ENCODE measurements around the gene NFIL3.
"Not testable (repeated sequence)": the region's sequence is repeated elsewhere in the genome, so short reads cannot be mapped to it uniquely, and the experiment has no call there.

The NFIL3 gene

DNA sequence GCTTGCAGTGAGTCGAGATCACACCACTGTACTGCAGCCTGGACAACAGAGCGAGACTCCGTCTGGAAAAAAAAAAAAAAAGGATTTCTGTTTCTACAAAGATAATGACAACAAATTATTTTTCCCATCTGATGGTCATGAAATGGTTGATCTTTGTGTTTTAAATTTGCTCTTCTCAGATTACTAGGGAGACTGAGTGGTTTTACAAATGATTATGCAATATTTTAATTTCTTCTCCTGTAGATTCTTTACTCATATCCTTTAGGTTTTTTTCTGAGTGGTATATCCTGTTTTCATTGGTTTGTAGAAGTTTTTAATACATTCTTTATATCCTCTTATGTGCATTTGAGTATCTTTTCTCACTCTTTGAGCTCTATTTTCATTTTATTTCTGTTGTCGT is 41.3 kb downstream of the NFIL3 start:
- no peak overlapping the region for H3K4me3 ChIP-seq (ENCODE audit: low read length)
- TF ChIP-seq, protein P1, sequence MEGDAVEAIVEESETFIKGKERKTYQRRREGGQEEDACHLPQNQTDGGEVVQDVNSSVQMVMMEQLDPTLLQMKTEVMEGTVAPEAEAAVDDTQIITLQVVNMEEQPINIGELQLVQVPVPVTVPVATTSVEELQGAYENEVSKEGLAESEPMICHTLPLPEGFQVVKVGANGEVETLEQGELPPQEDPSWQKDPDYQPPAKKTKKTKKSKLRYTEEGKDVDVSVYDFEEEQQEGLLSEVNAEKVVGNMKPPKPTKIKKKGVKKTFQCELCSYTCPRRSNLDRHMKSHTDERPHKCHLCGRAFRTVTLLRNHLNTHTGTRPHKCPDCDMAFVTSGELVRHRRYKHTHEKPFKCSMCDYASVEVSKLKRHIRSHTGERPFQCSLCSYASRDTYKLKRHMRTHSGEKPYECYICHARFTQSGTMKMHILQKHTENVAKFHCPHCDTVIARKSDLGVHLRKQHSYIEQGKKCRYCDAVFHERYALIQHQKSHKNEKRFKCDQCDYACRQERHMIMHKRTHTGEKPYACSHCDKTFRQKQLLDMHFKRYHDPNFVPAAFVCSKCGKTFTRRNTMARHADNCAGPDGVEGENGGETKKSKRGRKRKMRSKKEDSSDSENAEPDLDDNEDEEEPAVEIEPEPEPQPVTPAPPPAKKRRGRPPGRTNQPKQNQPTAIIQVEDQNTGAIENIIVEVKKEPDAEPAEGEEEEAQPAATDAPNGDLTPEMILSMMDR (conservative IDR thresholded peaks at IDR 0.05; ENCODE audit: low read depth, low read length), result no peak
- DNase-seq (ENCODE audit: low read depth), result no peak

DNA sequence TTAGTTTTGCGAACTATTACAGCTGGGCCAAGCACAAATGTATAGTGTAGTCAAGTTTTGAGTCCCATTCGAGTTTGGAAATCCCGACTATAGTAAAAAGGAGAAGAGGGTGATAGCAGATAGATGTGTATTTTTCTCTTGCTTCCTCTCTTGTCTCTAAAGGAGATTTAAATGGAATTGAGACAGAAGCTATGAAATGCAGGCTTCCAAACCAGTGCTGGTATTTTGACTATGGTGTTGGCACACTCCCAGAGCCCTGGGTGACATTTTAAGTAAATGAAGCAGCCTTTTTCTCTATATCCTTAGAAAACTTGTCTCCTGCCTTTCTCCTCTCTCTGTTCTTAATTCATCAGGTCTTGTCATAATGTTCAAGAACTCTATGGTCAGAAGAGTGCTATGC is 44.2 kb downstream of the NFIL3 start:
- TF ChIP-seq, protein P1 (conservative IDR thresholded peaks at IDR 0.05; ENCODE audit: low read depth, low read length), result no peak
- DNase-seq (ENCODE audit: low read depth), result no peak
- H3K4me3 ChIP-seq (ENCODE audit: low read length), result no peak overlapping the region

GRCh38 chr9:91378695-91379127 is 44.9 kb downstream of the NFIL3 start:
- TF ChIP-seq, protein P1 (conservative IDR thresholded peaks at IDR 0.05; ENCODE audit: low read depth, low read length), result no peak
- no peak for DNase-seq (ENCODE audit: low read depth)
- H3K4me3 ChIP-seq (ENCODE audit: low read length), result no peak overlapping the region

- H3K4me3 ChIP-seq (ENCODE audit: low read length); DNase-seq (ENCODE audit: low read depth): not testable (repeated sequence)
Measured at GRCh38 chr9:91378054-91378453, 45.6 kb downstream of the NFIL3 start.

GRCh38 chr9:91376239-91376638 is 47.4 kb downstream of the NFIL3 start:
- no peak overlapping the region for H3K4me3 ChIP-seq (ENCODE audit: low read length)
- TF ChIP-seq, protein P1 (conservative IDR thresholded peaks at IDR 0.05; ENCODE audit: low read depth, low read length), result no peak
- no peak for DNase-seq (ENCODE audit: low read depth)

GRCh38 chr9:91374939-91375338 is 48.7 kb downstream of the NFIL3 start:
- TF ChIP-seq, protein P1 (conservative IDR thresholded peaks at IDR 0.05; ENCODE audit: low read depth, low read length), result no peak
- peak; percentile 76 for DNase-seq (ENCODE audit: low read depth)
- H3K4me3 ChIP-seq (ENCODE audit: low read length), result no peak overlapping the region

GRCh38 chr9:91371894-91372293 is 51.7 kb downstream of the NFIL3 start:
- DNase-seq (ENCODE audit: low read depth), result no peak
- TF ChIP-seq, protein P1 (conservative IDR thresholded peaks at IDR 0.05; ENCODE audit: low read depth, low read length), result no peak
- H3K4me3 ChIP-seq (ENCODE audit: low read length), result no peak overlapping the region

- H3K4me3 ChIP-seq (ENCODE audit: low read length); DNase-seq (ENCODE audit: low read depth): not testable (repeated sequence)
Measured at GRCh38 chr9:91370006-91370405, 53.6 kb downstream of the NFIL3 start.

Data from retinal pigment epithelial cell (primary cell).